Spinal cord (tissue), 10 donors: ENCODE measurements around the gene PLCD3. TPM values are rescaled to one million over a fixed set of nuclear protein-coding genes. Genes with fewer than 3 reads are reported as not detected.

Experiments used
- DNase-seq, 6 donors: peaks; one replicate each; pipeline versions ENCODE4 v3.0.0 to v3.0.0-alpha.2; 2013 to 2015; ENCODE audit warnings: low spot score in 6 of 6, low read depth in 4 of 6
- H3K27ac ChIP-seq: one replicate; pipeline ENCODE4 v1.5.1; 2013; ENCODE audit warnings: low read depth, low read length, control low read depth
- H3K27me3 ChIP-seq: one replicate; pipeline ENCODE4 v1.6.1; 2013; ENCODE audit warnings: low read length; ENCODE audit not compliant: control insufficient read depth, insufficient read depth
- H3K36me3 ChIP-seq: one replicate; pipeline ENCODE4 v1.6.1; 2013; ENCODE audit warnings: low read length; ENCODE audit not compliant: control insufficient read depth, insufficient read depth
- H3K4me1 ChIP-seq: one replicate; pipeline ENCODE4 v1.6.1; 2013; ENCODE audit warnings: low read length; ENCODE audit not compliant: control insufficient read depth, insufficient read depth
- H3K4me3 ChIP-seq: one replicate; pipeline ENCODE4 v1.5.1; 2013; ENCODE audit warnings: low read depth, low read length, control low read depth
- H3K9me3 ChIP-seq: one replicate; pipeline ENCODE4 v1.6.1; 2013; ENCODE audit warnings: low read length; ENCODE audit not compliant: control insufficient read depth, insufficient read depth
- WGBS: methylation state at CpG from one replicate; pipeline ENCODE4 v1.1.5; 2013; ENCODE audit warnings: missing lambda C conversion rate; ENCODE audit not compliant: insufficient coverage; 5-methylcytosine and 5-hydroxymethylcytosine counted together
- polyA plus RNA-seq, 2 donors: library from polyadenylated mRNA; unstranded; fragments of 120-200 nt; gene quantifications; one replicate each; pipeline ENCODE4 v1.2.1, GENCODE V29; 2013; ENCODE audit not compliant: insufficient read length in 2 of 2
- small RNA-seq: library from RNA; depleted of rRNA; stranded (forward); fragments of <200 nt; gene quantifications from one replicate; pipeline ENCODE3, GENCODE V24; 2014; ENCODE audit warnings: low replicate concordance
- total RNA-seq, 2 donors: library from RNA; depleted of rRNA in 1 of 2; stranded (reverse); fragments of 120-200 nt in 1 of 2; fragments of >200 nt in 1 of 2; gene quantifications; one replicate each; pipeline versions ENCODE4 v1.2.3 to v1.2.4, GENCODE V29; 2013 to 2014
- donor health status: healthy.

The PLCD3 gene
- total and polyA plus RNA-seq, 4 donors = 20.1 to 115 (median 82.7) TPM

DNA sequence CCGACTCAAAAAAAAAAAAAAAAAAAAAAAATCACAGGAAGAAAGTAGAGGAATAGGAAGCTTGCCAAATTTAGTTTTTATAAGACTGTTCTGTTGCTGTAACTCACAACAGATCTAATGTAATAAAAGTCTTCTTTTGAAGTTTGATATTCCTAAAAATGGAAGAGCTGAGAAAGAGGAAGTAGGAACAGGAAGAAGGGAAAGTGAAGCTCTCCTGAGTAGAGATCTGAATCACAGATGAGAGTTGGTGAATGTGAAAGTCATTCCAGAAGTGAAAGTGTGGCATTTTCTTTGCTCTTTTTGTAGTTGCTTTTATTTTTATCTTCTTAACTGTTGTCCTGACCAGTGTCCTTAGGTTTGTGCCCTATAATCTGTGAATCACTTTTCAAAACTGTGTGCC lies 69.1 kb downstream of the PLCD3 start:
- Histone ChIP-seq H3K4me3 (no peak overlapping the region), H3K27ac (no peak overlapping the region), H3K9me3 (no peaks in the 10 kb centered on the region), H3K27me3 (no peaks in the 10 kb centered on the region), H3K4me1 (peaks cover 14% of the 10 kb centered on the region), H3K36me3 (peaks cover 3% of the 10 kb centered on the region)
- no peak for DNase-seq
- whole genome bisulfite sequencing = no CpG with 5 or more reads among the region's 1 CpG

DNA sequence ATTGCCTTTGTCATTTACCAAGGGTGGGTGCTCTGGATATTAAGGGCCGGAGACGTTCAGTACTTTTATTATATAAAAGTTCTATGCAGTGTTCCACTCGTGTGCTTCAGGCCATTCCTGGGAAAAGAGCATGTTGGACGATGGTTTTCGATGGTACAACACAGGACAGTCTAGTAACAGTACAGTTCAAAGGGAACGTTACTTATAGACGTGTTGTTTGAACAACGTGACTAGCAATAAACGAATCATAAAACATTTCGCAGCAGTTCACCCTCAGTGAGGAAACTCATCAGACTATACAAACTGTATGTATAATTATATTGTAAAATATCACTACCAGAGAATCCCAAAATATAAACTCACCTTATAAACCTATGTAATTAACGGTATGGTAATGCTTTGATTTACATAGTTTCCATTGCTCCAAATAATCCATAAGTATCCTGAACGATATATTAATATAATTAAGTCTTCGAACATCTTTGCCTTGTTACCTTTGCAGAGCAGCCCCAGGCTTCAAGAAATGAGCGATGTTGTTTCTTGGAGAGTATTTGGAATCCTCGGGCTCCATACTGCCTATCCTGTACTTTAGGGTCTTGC lies 70.6 kb downstream of the PLCD3 start:
- WGBS = 63% methylated on average over 2 of the region's 15 CpGs
- Histone ChIP-seq H3K9me3 (no peaks in the 10 kb centered on the region), H3K4me3 (peak overlapping the region; percentile 99), H3K27me3 (no peaks in the 10 kb centered on the region), H3K36me3 (peaks cover 3% of the 10 kb centered on the region), H3K4me1 (peaks cover 14% of the 10 kb centered on the region), H3K27ac (peak overlapping the region; percentile 92)
- DNase-seq = no peak

DNA sequence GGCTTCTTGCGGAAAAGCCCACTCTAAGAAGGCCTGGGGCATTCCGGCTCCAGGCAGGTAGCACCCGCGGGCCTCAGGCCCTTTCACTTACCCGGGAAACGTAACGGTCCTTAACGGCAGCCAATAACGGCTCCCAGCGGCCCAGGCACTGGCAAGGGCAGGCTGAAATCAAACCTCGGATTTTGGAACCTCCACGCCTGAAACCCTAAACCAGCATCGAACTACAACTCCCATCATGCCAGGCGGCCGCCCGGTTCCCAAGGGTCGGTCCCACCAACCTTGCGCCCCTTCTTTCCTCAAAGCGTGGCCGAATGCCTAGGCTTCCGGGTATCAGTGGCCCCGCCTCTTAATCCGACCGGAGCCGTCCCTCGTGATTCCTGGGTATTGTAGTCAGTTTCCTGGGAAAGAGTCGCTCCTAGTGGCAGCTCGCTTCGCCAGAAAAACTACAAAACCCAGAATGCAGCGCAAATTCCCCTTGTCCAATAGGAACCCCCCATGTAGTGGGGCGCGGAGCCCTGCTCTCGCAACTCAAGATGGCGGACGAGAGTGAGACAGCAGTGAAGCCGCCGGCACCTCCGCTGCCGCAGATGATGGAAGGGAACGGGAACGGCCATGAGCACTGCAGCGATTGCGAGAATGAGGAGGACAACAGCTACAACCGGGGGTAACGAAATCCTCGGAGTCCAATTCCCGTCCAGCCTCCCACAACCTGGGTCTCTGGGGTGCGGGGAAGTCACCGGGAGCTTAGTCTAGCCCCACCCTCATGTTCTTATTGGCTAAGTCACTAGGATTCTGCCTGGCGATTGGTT lies 71.3 kb downstream of the PLCD3 start, which contains the start of gene NMT1:
Gene NMT1 (plus strand): TSS at position 521 of the 809 bp plus-strand sequence. CDS start 13 bp downstream, at position 534.
- WGBS = 0% methylated on average over 45 of the region's 50 CpGs
- peaks cover 3% of the 10 kb centered on the region for H3K36me3 ChIP-seq
- no peaks in the 10 kb centered on the region for H3K9me3 ChIP-seq
- H3K27ac ChIP-seq = peak within 1 kb of the TSS; percentile 92
- H3K4me3 ChIP-seq = peak within 1 kb of the TSS; percentile 99
- H3K4me1 ChIP-seq = peaks cover 14% of the 10 kb centered on the region
- H3K27me3 ChIP-seq = no peaks in the 10 kb centered on the region
- peak; percentile 99 to 100 (median 100) for DNase-seq

DNA sequence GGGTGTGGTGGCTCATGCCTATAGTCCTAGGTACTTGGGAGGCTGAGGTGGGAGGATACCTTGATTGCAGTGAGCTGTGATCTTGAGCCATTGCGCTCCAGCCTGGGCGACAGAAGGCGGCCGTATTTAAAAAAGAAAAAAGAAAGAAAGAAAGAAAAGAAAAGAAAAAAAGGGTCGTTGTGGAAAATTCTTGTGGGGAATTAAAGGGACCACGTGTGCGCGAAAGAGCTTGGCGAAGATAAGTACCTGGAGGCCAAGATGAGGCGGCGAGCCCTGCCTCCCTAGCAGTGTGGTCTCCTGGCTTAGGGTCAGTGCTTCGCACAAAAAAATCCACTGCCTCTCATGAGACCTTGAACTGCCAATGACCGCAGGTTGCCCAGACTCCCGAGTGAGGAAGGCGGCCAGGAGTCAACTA lies 71.9 kb downstream of the PLCD3 start:
- Histone ChIP-seq H3K27ac (peak overlapping the region; percentile 92), H3K36me3 (peaks cover 3% of the 10 kb centered on the region), H3K4me1 (peaks cover 14% of the 10 kb centered on the region), H3K9me3 (no peaks in the 10 kb centered on the region), H3K4me3 (peak overlapping the region; percentile 99), H3K27me3 (no peaks in the 10 kb centered on the region)
- WGBS = 19% methylated on average over 15 of the region's 15 CpGs
- peak in 1 of 6 donors; percentile 67 for DNase-seq

Small RNA genes within 50 kb of the gene (small RNA-seq; reads per million reads assigned to genes)
- gene MIR6784 (0.08 reads per million), gene RF00019 (not detected)

Other genes with a start within 250 kb of the PLCD3 start
- gene EFTUD2, start 233.1 kb downstream of the PLCD3 start, total RNA-seq = 10 to 100 TPM; 68.0 to 69.4 TPM
- 10 to 100 TPM; 79.2 to 85.0 TPM for gene EFTUD2, start 233.1 kb downstream of the PLCD3 start, polyA plus RNA-seq
- gene GFAP, start 217.0 kb downstream of the PLCD3 start, total RNA-seq = 1,000 to 10,000 TPM; 2,660 to 3,271 TPM
- gene GFAP, start 217.0 kb downstream of the PLCD3 start, polyA plus RNA-seq = 1,000 to 10,000 TPM; 2,649 to 3,418 TPM
- gene KIF18B, start 184.7 kb downstream of the PLCD3 start, total RNA-seq = 1 to 10 TPM; 1.6 to 2.0 TPM
- gene KIF18B, start 184.7 kb downstream of the PLCD3 start, polyA plus RNA-seq = 10 to 100 TPM in 1 of 2 donors, 1 to 10 TPM in 1; 7.0 to 11.7 TPM
- 10 to 100 TPM in 1 of 2 donors, 1 to 10 TPM in 1; 6.7 to 20.4 TPM for gene C1QL1, start 164.2 kb downstream of the PLCD3 start, total RNA-seq
- gene C1QL1, start 164.2 kb downstream of the PLCD3 start, polyA plus RNA-seq = 10 to 100 TPM; 79.5 to 81.8 TPM
- gene DCAKD, start 80.9 kb downstream of the PLCD3 start, total RNA-seq = 10 to 100 TPM; 34.6 to 59.3 TPM
- gene DCAKD, start 80.9 kb downstream of the PLCD3 start, polyA plus RNA-seq = 10 to 100 TPM; 59.2 to 79.1 TPM
- gene NMT1, start 71.2 kb downstream of the PLCD3 start, total RNA-seq = 10 to 100 TPM; 51.6 to 77.9 TPM
- gene NMT1, start 71.2 kb downstream of the PLCD3 start, polyA plus RNA-seq = 10 to 100 TPM; 55.5 to 65.4 TPM
- gene ACBD4, start 3.2 kb upstream of the PLCD3 start, total RNA-seq = 10 to 100 TPM in 1 of 2 donors, 1 to 10 TPM in 1; 3.2 to 10.4 TPM
- gene ACBD4, start 3.2 kb upstream of the PLCD3 start, polyA plus RNA-seq = 10 to 100 TPM; 11.7 to 14.2 TPM
- 10 to 100 TPM; 16.1 to 16.7 TPM for gene HEXIM1, start 16.0 kb upstream of the PLCD3 start, total RNA-seq
- gene HEXIM1, start 16.0 kb upstream of the PLCD3 start, polyA plus RNA-seq = 10 to 100 TPM; 25.6 to 28.0 TPM
- 10 to 100 TPM in 1 of 2 donors, 1 to 10 TPM in 1; 5.2 to 11.1 TPM for gene HEXIM2, start 29.4 kb upstream of the PLCD3 start, total RNA-seq
- gene HEXIM2, start 29.4 kb upstream of the PLCD3 start, polyA plus RNA-seq = 10 to 100 TPM; 17.2 to 17.6 TPM
- 10 to 100 TPM in 1 of 2 donors, 1 to 10 TPM in 1; 3.5 to 17.7 TPM for gene FMNL1, start 89.4 kb upstream of the PLCD3 start, total RNA-seq
- gene FMNL1, start 89.4 kb upstream of the PLCD3 start, polyA plus RNA-seq = 10 to 100 TPM; 21.4 to 22.0 TPM
- under 1 TPM in 1 of 2 donors, not detected in 1; 0.20 TPM for gene SPATA32, start 129.6 kb upstream of the PLCD3 start, total RNA-seq
- gene SPATA32, start 129.6 kb upstream of the PLCD3 start, polyA plus RNA-seq = not detected
- gene MAP3K14, start 184.5 kb upstream of the PLCD3 start, total RNA-seq = 1 to 10 TPM; 2.2 to 4.7 TPM
- 1 to 10 TPM; 5.9 to 9.3 TPM for gene MAP3K14, start 184.5 kb upstream of the PLCD3 start, polyA plus RNA-seq